ENCODE data around the gene ACR.
"Not testable (repeated sequence)": the region's sequence is repeated elsewhere in the genome, so short reads cannot be mapped to it uniquely, and the experiment has no call there.

GRCh38 chr22:50740714-50741113 lies 2.7 kb downstream of the ACR start:
- TF ChIP-seq CTCF (conservative IDR thresholded peaks at IDR 0.05; ENCODE audit: low read length); EZH2phosphoT487 (IDR thresholded peaks at IDR 0.05; ENCODE audit: borderline replicate concordance): not testable (repeated sequence)

Data from Loucy (cell line).